ENCODE measurements around the gene TMEM115. TPM values are rescaled to one million over a fixed set of nuclear protein-coding genes. Genes with fewer than 3 reads are reported as not detected.

Gene TMEM115
- total and polyA plus RNA-seq, 2 of the 4 experiments (the other 2 are of a cell fraction): 35.3 to 47.3 TPM

DNA sequence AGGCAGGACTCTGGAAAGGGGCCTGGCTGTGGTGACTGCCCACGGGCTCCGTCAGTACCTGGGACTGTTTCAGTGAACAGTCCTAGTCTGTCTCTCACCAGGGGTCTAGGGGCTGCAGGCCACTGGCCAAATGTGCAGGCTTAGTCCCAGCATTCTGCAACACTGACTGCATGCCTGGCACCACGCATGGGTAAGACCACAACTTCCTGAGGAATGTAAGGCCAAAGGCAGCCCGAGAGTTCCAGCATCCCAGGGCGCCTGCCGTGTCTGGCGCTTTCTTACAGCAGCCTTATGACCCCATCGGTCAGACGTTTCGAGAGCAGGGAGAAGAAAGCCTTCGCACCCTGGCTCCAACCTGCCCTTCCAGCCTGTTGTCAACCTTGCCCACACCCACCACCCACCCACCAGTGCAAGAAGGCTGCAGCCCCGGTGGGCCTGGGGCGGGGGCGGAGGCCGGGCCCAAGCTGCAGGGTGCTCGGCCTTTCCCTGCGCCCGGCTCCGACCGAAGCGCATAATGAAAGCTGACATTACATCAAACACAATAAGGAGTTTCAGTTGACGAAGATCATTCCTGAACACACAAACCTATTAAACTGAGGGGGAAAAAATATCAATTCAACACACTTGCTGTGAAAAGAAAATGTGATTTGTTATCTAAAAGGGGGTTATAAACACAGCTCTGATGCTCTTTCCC is 29.5 kb upstream of the TMEM115 start:
- H3K9me1 ChIP-seq (ENCODE audit: insufficient read depth, low read length): no peaks in the 10 kb centered on the region
- no TSS peak for BruUV-seq (replicated peaks)
- peaks cover 65% of the 10 kb centered on the region for H3K27me3 ChIP-seq (ENCODE audit: control insufficient read depth, insufficient read depth, low read length)
- H3K79me1 ChIP-seq (ENCODE audit: low read depth in 1 of 2, low read length in 2 of 2): no peaks in the 10 kb centered on the region
- DNase-seq: no peak
- no peak overlapping the region for H2BK15ac ChIP-seq (ENCODE audit: low read depth, low read length)
- WGBS, 2 experiments (ENCODE audit: extremely low coverage in 2 of 2, insufficient read length in 1 of 2): 70% methylated on average over 2 of the region's 22 CpGs; no CpG with 5 or more reads in 1 of the 2 experiments
- no peaks in the 10 kb centered on the region for H4K20me1 ChIP-seq (ENCODE audit: insufficient read depth, low read length)
- intact Hi-C loops (cut with micrococcal nuclease) (no loop called here), dilution Hi-C loops (cut with HindIII; ENCODE audit: low sequenced_read_pairs, unreplicated experiment) (no loop called here), in situ Hi-C loops (cut with MboI; ENCODE audit: low sequenced_read_pairs) (no loop called here)
- no peak overlapping the region for H3K4me2 ChIP-seq (ENCODE audit: low read depth, low read length)
- H2BK5ac ChIP-seq (ENCODE audit: low read depth, low read length, poor library complexity, severe bottlenecking): no peak overlapping the region
- no peak overlapping the region for H3K23ac ChIP-seq (ENCODE audit: low read depth, low read length)
- TF ChIP-seq, protein P1, sequence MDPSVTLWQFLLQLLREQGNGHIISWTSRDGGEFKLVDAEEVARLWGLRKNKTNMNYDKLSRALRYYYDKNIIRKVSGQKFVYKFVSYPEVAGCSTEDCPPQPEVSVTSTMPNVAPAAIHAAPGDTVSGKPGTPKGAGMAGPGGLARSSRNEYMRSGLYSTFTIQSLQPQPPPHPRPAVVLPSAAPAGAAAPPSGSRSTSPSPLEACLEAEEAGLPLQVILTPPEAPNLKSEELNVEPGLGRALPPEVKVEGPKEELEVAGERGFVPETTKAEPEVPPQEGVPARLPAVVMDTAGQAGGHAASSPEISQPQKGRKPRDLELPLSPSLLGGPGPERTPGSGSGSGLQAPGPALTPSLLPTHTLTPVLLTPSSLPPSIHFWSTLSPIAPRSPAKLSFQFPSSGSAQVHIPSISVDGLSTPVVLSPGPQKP (IDR thresholded peaks at IDR 0.05; ENCODE audit: borderline replicate concordance, low read depth, low read length): no peak
- TF ChIP-seq BHLHE40 (IDR thresholded peaks at IDR 0.05; ENCODE audit: low read depth, low read length) (no peak), MAFK (IDR thresholded peaks at IDR 0.05; ENCODE audit: low read depth, low read length) (no peak), SMC3 (IDR thresholded peaks at IDR 0.05; ENCODE audit: low read depth, low read length) (no peak), FOS (IDR thresholded peaks at IDR 0.05; ENCODE audit: low read depth, low read length) (no peak), MXI1 (IDR thresholded peaks at IDR 0.05; ENCODE audit: borderline replicate concordance, low read depth, low read length) (no peak), RFX5 (IDR thresholded peaks at IDR 0.05; ENCODE audit: low read depth, low read length) (no peak), POLR2A (IDR thresholded peaks at IDR 0.05; ENCODE audit: low read depth, low read length) (no peak), RCOR1 (IDR thresholded peaks at IDR 0.05; ENCODE audit: insufficient replicate concordance, low read length) (no peak), MAZ (IDR thresholded peaks at IDR 0.05; ENCODE audit: borderline replicate concordance, low read depth, low read length) (no peak), RAD21 (IDR thresholded peaks at IDR 0.05; ENCODE audit: low read length) (no peak), CEBPB (IDR thresholded peaks at IDR 0.05; ENCODE audit: low read depth, low read length) (no peak), CHD1 (IDR thresholded peaks at IDR 0.05; ENCODE audit: low read depth, low read length) (no peak), NFE2L2 (IDR thresholded peaks at IDR 0.05; ENCODE audit: low read depth, low read length) (no peak)
- TF ChIP-seq, protein P2, sequence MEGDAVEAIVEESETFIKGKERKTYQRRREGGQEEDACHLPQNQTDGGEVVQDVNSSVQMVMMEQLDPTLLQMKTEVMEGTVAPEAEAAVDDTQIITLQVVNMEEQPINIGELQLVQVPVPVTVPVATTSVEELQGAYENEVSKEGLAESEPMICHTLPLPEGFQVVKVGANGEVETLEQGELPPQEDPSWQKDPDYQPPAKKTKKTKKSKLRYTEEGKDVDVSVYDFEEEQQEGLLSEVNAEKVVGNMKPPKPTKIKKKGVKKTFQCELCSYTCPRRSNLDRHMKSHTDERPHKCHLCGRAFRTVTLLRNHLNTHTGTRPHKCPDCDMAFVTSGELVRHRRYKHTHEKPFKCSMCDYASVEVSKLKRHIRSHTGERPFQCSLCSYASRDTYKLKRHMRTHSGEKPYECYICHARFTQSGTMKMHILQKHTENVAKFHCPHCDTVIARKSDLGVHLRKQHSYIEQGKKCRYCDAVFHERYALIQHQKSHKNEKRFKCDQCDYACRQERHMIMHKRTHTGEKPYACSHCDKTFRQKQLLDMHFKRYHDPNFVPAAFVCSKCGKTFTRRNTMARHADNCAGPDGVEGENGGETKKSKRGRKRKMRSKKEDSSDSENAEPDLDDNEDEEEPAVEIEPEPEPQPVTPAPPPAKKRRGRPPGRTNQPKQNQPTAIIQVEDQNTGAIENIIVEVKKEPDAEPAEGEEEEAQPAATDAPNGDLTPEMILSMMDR (conservative IDR thresholded peaks at IDR 0.05; ENCODE audit: low read depth, low read length): no peak
- TF ChIP-seq, protein P3, sequence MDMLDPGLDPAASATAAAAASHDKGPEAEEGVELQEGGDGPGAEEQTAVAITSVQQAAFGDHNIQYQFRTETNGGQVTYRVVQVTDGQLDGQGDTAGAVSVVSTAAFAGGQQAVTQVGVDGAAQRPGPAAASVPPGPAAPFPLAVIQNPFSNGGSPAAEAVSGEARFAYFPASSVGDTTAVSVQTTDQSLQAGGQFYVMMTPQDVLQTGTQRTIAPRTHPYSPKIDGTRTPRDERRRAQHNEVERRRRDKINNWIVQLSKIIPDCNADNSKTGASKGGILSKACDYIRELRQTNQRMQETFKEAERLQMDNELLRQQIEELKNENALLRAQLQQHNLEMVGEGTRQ (IDR thresholded peaks at IDR 0.05; ENCODE audit: low read depth, low read length): no peak
- no peak overlapping the region for H3K4ac ChIP-seq (ENCODE audit: low read depth, low read length)
- H3K27ac ChIP-seq (ENCODE audit: insufficient read depth, low read length): no peak overlapping the region
- no peak overlapping the region for H2AFZ ChIP-seq (replicated peaks; ENCODE audit: low read length, poor library complexity)
- no peak overlapping the region for H3K4me3 ChIP-seq (ENCODE audit: insufficient read depth, low read depth, low read length)
- H4K8ac ChIP-seq (ENCODE audit: low read depth in 2 of 2, low read length in 2 of 2): no peak overlapping the region
- no peak overlapping the region for H2AK5ac ChIP-seq (ENCODE audit: low read depth, low read length)
- ATAC-seq (ENCODE audit: low read depth): peak; percentile 19
- CTCF ChIA-PET: no interaction called here
- POLR2A ChIA-PET (ENCODE audit: unreplicated experiment): no interaction called here
- no peak overlapping the region for H3K14ac ChIP-seq (replicated peaks; ENCODE audit: low read depth, low read length)
- H2BK120ac ChIP-seq (ENCODE audit: low read depth, low read length): no peak overlapping the region
- no peak overlapping the region for H3K56ac ChIP-seq (ENCODE audit: extremely low read depth, insufficient read depth, low read length)
- no peak overlapping the region for H3K9ac ChIP-seq (ENCODE audit: low read depth, low read length)
- H3K4me1 ChIP-seq (ENCODE audit: control insufficient read depth, insufficient read depth, low read length): no peaks in the 10 kb centered on the region
- no peaks in the 10 kb centered on the region for H3K36me3 ChIP-seq (ENCODE audit: control insufficient read depth, insufficient read depth, low read length)
- no peaks in the 10 kb centered on the region for H3K9me3 ChIP-seq (ENCODE audit: control insufficient read depth, insufficient read depth, low read length)
- H4K5ac ChIP-seq (ENCODE audit: low read depth, low read length): no peak overlapping the region
- H2BK20ac ChIP-seq (ENCODE audit: low read depth, low read length): no peak overlapping the region
- H3K18ac ChIP-seq (ENCODE audit: low read depth, low read length): no peak overlapping the region
- H2AK9ac ChIP-seq (replicated peaks; ENCODE audit: low read depth, low read length, poor library complexity): no peak overlapping the region
- no peak overlapping the region for H4K91ac ChIP-seq (ENCODE audit: insufficient read depth, low read depth, low read length)
